Measurements from ENCODE around the gene ZG16. TPM values are rescaled to one million over a fixed set of nuclear protein-coding genes. Genes with fewer than 3 reads are reported as not detected.

Gene ZG16
- total RNA-seq, 1 experiment from 2014 or later, result 0.07 TPM

DNA sequence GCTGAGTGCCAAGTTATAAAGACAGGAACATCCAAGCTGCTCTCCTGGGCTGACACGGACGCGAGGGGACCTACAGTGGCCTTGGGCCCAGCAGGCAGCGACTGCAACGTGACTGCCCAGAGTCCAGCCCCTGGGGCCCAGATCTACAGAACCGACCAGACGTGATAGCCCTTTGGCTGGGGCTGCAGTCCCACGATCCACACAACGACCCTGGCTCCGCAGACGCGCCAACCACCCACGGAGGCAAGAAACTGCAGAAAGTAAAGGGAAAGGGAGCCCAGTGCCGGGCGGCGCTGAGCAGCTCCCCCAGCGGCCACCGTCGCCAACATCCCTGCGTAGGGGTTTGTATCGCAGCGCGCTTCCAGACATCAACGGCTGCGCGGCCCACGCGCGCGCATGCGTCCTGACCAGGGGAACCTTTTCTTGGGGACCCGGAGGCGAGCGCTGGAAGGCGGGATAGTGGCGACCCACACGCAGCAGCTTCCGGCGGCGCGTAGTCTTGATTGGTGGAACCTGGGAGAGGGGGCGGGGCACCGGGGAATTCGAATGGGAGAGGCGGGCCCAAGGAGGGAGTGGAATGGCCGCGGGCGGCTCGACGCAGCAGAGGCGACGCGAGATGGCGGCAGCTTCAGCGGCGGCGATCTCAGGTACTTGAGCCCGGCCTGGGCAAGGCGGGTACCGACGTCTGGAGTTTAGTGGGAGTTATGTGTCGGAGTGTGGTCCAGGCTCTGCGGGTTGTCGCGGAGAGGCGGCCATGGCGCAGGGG lies 12.3 kb downstream of the ZG16 start, which contains the start of gene KIF22 (continued):
- TF ChIP-seq REST (IDR thresholded peaks at IDR 0.05; ENCODE audit: low read depth) (no peak), FOSL1 (IDR thresholded peaks at IDR 0.05; ENCODE audit: low read depth) (no peak), ZBTB33 (IDR thresholded peaks at IDR 0.05; ENCODE audit: extremely low read depth, insufficient replicate concordance, low read length) (no peak), JUND (IDR thresholded peaks at IDR 0.05) (no peak), POLR2AphosphoS5 (IDR thresholded peaks at IDR 0.05; ENCODE audit: low read depth, low read length) (peak; percentile 80), ZFX (IDR thresholded peaks at IDR 0.05) (peak; percentile 83)
- TF ChIP-seq, protein P1, sequence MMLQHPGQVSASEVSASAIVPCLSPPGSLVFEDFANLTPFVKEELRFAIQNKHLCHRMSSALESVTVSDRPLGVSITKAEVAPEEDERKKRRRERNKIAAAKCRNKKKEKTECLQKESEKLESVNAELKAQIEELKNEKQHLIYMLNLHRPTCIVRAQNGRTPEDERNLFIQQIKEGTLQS (IDR thresholded peaks at IDR 0.05), result no peak
